Breast epithelium (tissue), 3 donors: Measurements from ENCODE around the gene ANLN.

ENCODE experiments used
- CTCF ChIP-seq, 3 donors: fragments of 450-650 bp; IDR thresholded peaks; one replicate each; pipeline ENCODE4 v1.5.1; 2016 to 2017; ENCODE audit warnings: antibody characterized with exemption in 3 of 3, mild to moderate bottlenecking in 3 of 3, moderate library complexity in 3 of 3
- POLR2AphosphoS5 ChIP-seq, 3 donors: sonication (generic); formaldehyde crosslinking; IDR thresholded peaks; one replicate each; pipeline ENCODE4 v1.6.1; 2017; ENCODE audit warnings: antibody characterized with exemption in 3 of 3

DNA sequence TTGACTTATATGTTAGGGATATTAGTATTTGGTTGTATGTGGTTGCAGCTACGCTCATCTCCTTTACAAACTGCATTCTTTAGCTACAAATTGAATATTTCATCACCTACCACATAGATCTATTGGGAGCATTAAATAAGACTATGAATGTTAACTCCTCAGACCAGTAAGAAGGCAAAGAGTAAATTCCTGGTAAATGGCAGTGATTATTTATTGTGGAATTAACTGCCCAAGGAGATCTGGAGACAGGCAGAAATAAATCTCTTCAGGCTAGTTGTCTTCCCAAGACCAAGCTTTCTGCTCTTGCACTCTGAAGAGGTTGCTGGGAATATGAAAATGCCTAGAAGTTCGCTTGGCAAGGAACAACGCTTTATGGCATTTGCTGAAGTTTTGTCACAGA lies 74.6 kb downstream of the ANLN start:
- TF ChIP-seq CTCF (IDR thresholded peaks at IDR 0.05) (no peak), POLR2AphosphoS5 (IDR thresholded peaks at IDR 0.05) (no peak)
